OCI-LY1 (cell line): ENCODE data around the gene GABRD.

ENCODE experiments used
- CTCF ChIP-seq: fragments of 200-600 bp; sonication (generic), shearing (Covaris generic); IDR thresholded peaks from 2 replicates; pipeline ENCODE4 v1.5.1; 2017; ENCODE audit warnings: mild to moderate bottlenecking, antibody characterized with exemption, low read length, moderate library complexity, mixed read lengths
- EZH2 ChIP-seq: fragments of 200-600 bp; sonication (generic), shearing (Covaris generic); IDR thresholded peaks from 2 replicates; pipeline ENCODE4 v1.8.0; 2017; ENCODE audit warnings: borderline replicate concordance, mixed run types, mild to moderate bottlenecking, antibody characterized with exemption, low read length, moderate library complexity, mixed read lengths

GRCh38 chr1:2055911-2056575 is 36.9 kb downstream of the GABRD start:
- TF ChIP-seq CTCF (peak; percentile 11; the same call in 1 of the 2 replicates), EZH2 (no peak)
